Hepatocyte (in vitro differentiated cells): ENCODE measurements around the gene GALT. TPM values are rescaled to one million over a fixed set of nuclear protein-coding genes. Genes with fewer than 3 reads are reported as not detected.

Source experiments
- DNase-seq: peaks from one replicate; pipeline ENCODE4 v3.0.0-alpha.2; 2016; ENCODE audit warnings: low spot score
- H2AFZ ChIP-seq: fragments of 200-600 bp; sonication (generic); 2 replicates; pipeline ENCODE4 v1.6.0; 2016; ENCODE audit warnings: antibody characterized with exemption, mild to moderate bottlenecking
- H3K27ac ChIP-seq: fragments of 200-600 bp; sonication (generic); 2 replicates; pipeline ENCODE4 v1.5.1; 2016; ENCODE audit warnings: mild to moderate bottlenecking
- H3K27me3 ChIP-seq: fragments of 200-600 bp; sonication (generic); 2 replicates; pipeline ENCODE4 v1.6.1; 2016
- H3K36me3 ChIP-seq: fragments of 200-600 bp; sonication (generic); replicated peaks from 2 replicates; pipeline ENCODE4 v1.5.1; 2016; ENCODE audit warnings: low read depth; ENCODE audit not compliant: insufficient read depth
- H3K4me1 ChIP-seq: fragments of 200-600 bp; sonication (generic); 2 replicates; pipeline ENCODE4 v1.5.1; 2016; ENCODE audit warnings: mild to moderate bottlenecking, moderate library complexity; ENCODE audit not compliant: insufficient read depth
- H3K4me2 ChIP-seq: fragments of 200-600 bp; sonication (generic); 2 replicates; pipeline ENCODE4 v1.6.0; 2016
- H3K4me3 ChIP-seq: fragments of 200-600 bp; sonication (generic); 2 replicates; pipeline ENCODE4 v1.5.1; 2016; ENCODE audit warnings: mild to moderate bottlenecking
- H3K79me2 ChIP-seq: fragments of 200-600 bp; sonication (generic); 2 replicates; pipeline ENCODE4 v1.6.0; 2017; ENCODE audit warnings: mild to moderate bottlenecking
- H3K9me2 ChIP-seq: fragments of 200-600 bp; sonication (generic); replicated peaks from 2 replicates; pipeline ENCODE4 v1.6.0; 2017; ENCODE audit warnings: mild to moderate bottlenecking; ENCODE audit not compliant: insufficient read depth
- H3K9me3 ChIP-seq: fragments of 200-600 bp; sonication (generic); 2 replicates; pipeline ENCODE4 v1.5.1; 2016; ENCODE audit warnings: low read depth, mild to moderate bottlenecking
- H4K20me1 ChIP-seq: fragments of 200-600 bp; sonication (generic); 2 replicates; pipeline ENCODE4 v1.6.0; 2016; ENCODE audit warnings: mild to moderate bottlenecking; ENCODE audit not compliant: insufficient read depth, poor library complexity, severe bottlenecking
- CTCF ChIP-seq: fragments of 200-600 bp; sonication (generic); IDR thresholded peaks from 2 replicates; pipeline ENCODE4 v1.5.1; 2016; ENCODE audit warnings: antibody characterized with exemption, mild to moderate bottlenecking; ENCODE audit not compliant: poor library complexity
- EZH2 ChIP-seq: fragments of 200-600 bp; sonication (generic); IDR thresholded peaks from 2 replicates; pipeline ENCODE4 v1.6.1; 2016; ENCODE audit warnings: antibody characterized with exemption, mild to moderate bottlenecking, borderline replicate concordance
- EZH2phosphoT487 ChIP-seq: fragments of 200-600 bp; sonication (generic); IDR thresholded peaks from one replicate; pipeline ENCODE4 v1.6.1; 2018; ENCODE audit warnings: antibody characterized with exemption, mild to moderate bottlenecking, low read depth, moderate library complexity; ENCODE audit not compliant: unreplicated experiment, severe bottlenecking
- WGBS: methylation state at CpG from one replicate; pipeline ENCODE4 v1.1.6; 2016; ENCODE audit warnings: low lambda C conversion rate; ENCODE audit errors: missing lambda C conversion rate; 5-methylcytosine and 5-hydroxymethylcytosine counted together
- polyA plus RNA-seq: library from polyadenylated mRNA; unstranded; fragments of >200 nt; fragmentation: Nextera tagmentation; extraction: Ambion mirVana; gene quantifications from 2 replicates; pipeline ENCODE4 v1.2.1, GENCODE V29; 2016
- total RNA-seq: library from RNA; depleted of rRNA; stranded (reverse); fragments of >200 nt; gene quantifications from 2 replicates; pipeline ENCODE4 v1.2.3, GENCODE V29; 2014

GALT gene
- total and polyA plus RNA-seq, 2 experiments from 2014 or later: 46.1 to 121 TPM

- Histone ChIP-seq H3K27ac (no peak overlapping the region), H3K79me2 (no peaks in the 10 kb centered on the region), H3K36me3 (no peaks in the 10 kb centered on the region), H3K9me3 (no peaks in the 10 kb centered on the region), H3K4me3 (no peak overlapping the region), H3K4me2 (no peak overlapping the region), H3K9me2 (no peaks in the 10 kb centered on the region), H4K20me1 (no peaks in the 10 kb centered on the region), H2AFZ (no peak overlapping the region), H3K4me1 (no peaks in the 10 kb centered on the region), H3K27me3 (no peaks in the 10 kb centered on the region)
- 94% methylated on average over 5 of the region's 5 CpGs for WGBS
- DNase-seq: no peak
- TF ChIP-seq EZH2phosphoT487: no peak
- no peak for TF ChIP-seq EZH2
- TF ChIP-seq CTCF: no peak
These were observed 39.8 kb downstream of the GALT start for GRCh38 chr9:34686231-34686630.

GRCh38 chr9:34686732-34687131, 40.3 kb downstream of the GALT start:
- Histone ChIP-seq H3K4me1 (no peaks in the 10 kb centered on the region), H3K27ac (no peak overlapping the region), H3K4me2 (no peak overlapping the region), H3K9me3 (no peaks in the 10 kb centered on the region), H3K79me2 (no peaks in the 10 kb centered on the region), H3K36me3 (no peaks in the 10 kb centered on the region), H2AFZ (no peak overlapping the region), H3K9me2 (no peaks in the 10 kb centered on the region), H4K20me1 (no peaks in the 10 kb centered on the region), H3K4me3 (no peak overlapping the region), H3K27me3 (no peaks in the 10 kb centered on the region)
- DNase-seq: no peak
- 65% methylated on average over 1 of the region's 1 CpG for WGBS
- TF ChIP-seq CTCF (no peak), EZH2 (no peak), EZH2phosphoT487 (no peak)

DNA sequence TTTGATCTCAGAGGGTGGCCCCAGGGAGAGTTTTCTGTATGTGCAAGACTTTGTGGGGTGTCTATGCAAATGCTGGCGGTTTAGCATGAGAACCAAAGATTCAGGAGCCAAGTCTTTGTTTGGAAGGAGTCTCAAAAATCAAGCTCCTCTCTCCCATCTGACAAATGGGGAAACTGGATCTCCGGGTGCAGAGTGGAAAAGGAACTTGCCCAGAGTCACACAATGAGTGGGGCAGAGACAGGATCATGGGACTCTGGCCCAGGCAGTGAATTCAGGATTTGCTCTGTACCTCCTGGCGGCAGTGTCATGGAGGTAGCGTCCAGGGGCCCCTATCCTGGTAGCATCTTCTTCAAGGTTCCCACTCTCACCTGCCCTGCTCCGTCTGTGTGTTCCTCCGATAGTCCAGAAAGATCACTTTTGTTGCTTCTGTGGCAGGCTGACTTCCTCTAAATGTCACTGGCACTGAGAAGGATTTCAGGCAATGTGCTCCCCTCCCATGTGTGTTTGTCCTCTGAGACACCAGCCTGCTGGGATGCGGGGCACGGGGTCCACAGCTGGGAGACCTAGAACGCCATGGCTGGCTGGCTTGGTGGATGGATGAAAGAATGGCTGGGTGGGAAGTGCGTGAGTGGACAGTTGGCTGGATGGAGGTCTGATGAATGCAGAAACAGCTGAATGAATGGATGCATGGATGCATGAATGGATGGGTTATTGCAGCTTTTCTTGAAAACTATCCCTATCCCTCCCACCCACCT, 41.0 kb downstream of the GALT start:
- TF ChIP-seq CTCF: no peak
- TF ChIP-seq EZH2phosphoT487: no peak
- no peak for TF ChIP-seq EZH2
- no peaks in the 10 kb centered on the region for H3K27me3 ChIP-seq
- WGBS: 92% methylated on average over 10 of the region's 10 CpGs
- no peak for DNase-seq
- H3K36me3 ChIP-seq: no peaks in the 10 kb centered on the region
- no peaks in the 10 kb centered on the region for H3K79me2 ChIP-seq
- no peaks in the 10 kb centered on the region for H3K4me1 ChIP-seq
- no peaks in the 10 kb centered on the region for H3K9me2 ChIP-seq
- no peak overlapping the region for H3K4me3 ChIP-seq
- no peaks in the 10 kb centered on the region for H3K9me3 ChIP-seq
- H4K20me1 ChIP-seq: no peaks in the 10 kb centered on the region
- no peak overlapping the region for H2AFZ ChIP-seq
- H3K27ac ChIP-seq: no peak overlapping the region
- H3K4me2 ChIP-seq: no peak overlapping the region
